ENCODE results near the gene SOS2. TPM values are rescaled to one million over a fixed set of nuclear protein-coding genes. Genes with fewer than 3 reads are reported as not detected.

SOS2 gene
- total RNA-seq, 1 experiment from 2014 or later = 9.4 TPM

DNA sequence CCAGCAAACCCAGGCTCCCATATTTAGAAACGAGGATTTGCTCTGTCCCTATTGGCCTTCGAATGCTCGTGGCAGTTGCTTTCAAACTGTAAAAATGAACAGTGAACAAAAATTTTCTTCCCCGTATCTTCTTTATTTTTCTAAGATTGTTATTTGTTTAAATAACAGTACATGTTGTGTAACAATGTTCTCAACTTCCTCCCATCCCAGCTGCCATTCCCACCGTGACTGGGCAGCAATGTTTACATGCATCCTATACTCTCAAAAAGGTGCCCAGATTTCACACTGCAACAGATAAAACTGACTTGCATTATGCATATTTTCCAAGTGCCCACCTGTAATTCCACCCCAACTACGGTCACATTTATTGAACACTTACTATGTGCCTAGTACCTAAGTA, 127.8 kb downstream of the SOS2 start:
- no peaks in the 10 kb centered on the region for H3K79me1 ChIP-seq (ENCODE audit: insufficient read depth, low read depth, low read length, poor library complexity, severe bottlenecking)
- DNase-seq = no peak
- Mint-ChIP-seq H3K36me3 (ENCODE audit: insufficient read depth in 1 of 3, low read depth in 3 of 3) (peaks cover 0 to 10% (median 4%) of the 10 kb centered on the region in 3 experiments; a peak in 3 of 7 replicates), H3K4me1 (peaks cover 4 to 12% of the 10 kb centered on the region in 2 experiments; a peak in 2 of 4 replicates), H3K27me3 (ENCODE audit: low read depth) (no peaks in the 10 kb centered on the region; the same call in 1 of the 2 replicates), H3K9me3 (no peaks in the 10 kb centered on the region), H3K27ac (no peak overlapping the region), H3K4me3 (no peak overlapping the region)
- H4K5ac ChIP-seq (ENCODE audit: insufficient read length, low read depth, low read length) = no peak overlapping the region
- TF ChIP-seq, protein P1, sequence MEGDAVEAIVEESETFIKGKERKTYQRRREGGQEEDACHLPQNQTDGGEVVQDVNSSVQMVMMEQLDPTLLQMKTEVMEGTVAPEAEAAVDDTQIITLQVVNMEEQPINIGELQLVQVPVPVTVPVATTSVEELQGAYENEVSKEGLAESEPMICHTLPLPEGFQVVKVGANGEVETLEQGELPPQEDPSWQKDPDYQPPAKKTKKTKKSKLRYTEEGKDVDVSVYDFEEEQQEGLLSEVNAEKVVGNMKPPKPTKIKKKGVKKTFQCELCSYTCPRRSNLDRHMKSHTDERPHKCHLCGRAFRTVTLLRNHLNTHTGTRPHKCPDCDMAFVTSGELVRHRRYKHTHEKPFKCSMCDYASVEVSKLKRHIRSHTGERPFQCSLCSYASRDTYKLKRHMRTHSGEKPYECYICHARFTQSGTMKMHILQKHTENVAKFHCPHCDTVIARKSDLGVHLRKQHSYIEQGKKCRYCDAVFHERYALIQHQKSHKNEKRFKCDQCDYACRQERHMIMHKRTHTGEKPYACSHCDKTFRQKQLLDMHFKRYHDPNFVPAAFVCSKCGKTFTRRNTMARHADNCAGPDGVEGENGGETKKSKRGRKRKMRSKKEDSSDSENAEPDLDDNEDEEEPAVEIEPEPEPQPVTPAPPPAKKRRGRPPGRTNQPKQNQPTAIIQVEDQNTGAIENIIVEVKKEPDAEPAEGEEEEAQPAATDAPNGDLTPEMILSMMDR (conservative IDR thresholded peaks at IDR 0.05) = no peak
- H3K14ac ChIP-seq (ENCODE audit: insufficient read depth, low read length) = no peak overlapping the region
- H2AFZ ChIP-seq (ENCODE audit: low read length) = no peak overlapping the region
- no peaks in the 10 kb centered on the region; the same call in 1 of the 2 replicates for H3K4me1 ChIP-seq (ENCODE audit: insufficient read depth, low read length)
- WGBS (ENCODE audit: extremely low coverage, insufficient read length, low lambda C conversion rate) = no CpG with 5 or more reads among the region's 6 CpGs
- no peak overlapping the region for H2BK20ac ChIP-seq (ENCODE audit: low read depth, low read length, poor library complexity, severe bottlenecking)
- H3K9ac ChIP-seq (ENCODE audit: extremely low read depth, insufficient read length, low read length) = no peak overlapping the region
- no peaks in the 10 kb centered on the region for H3K23me2 ChIP-seq (ENCODE audit: insufficient read length, low read depth, low read length, poor library complexity, severe bottlenecking)
- no peak overlapping the region for H3K23ac ChIP-seq (ENCODE audit: insufficient read length, low read depth, low read length)
- H2BK15ac ChIP-seq (ENCODE audit: low read depth, low read length) = no peak overlapping the region
- no peak overlapping the region for H3K56ac ChIP-seq (ENCODE audit: insufficient read length, low read depth, low read length)
- no peak overlapping the region for H4K91ac ChIP-seq (ENCODE audit: insufficient read length, low read depth, low read length)
- H2AK5ac ChIP-seq (ENCODE audit: insufficient read length, low read length) = no peak overlapping the region
- H3T11ph ChIP-seq (ENCODE audit: low read length) = no peak overlapping the region
- H2BK5ac ChIP-seq (ENCODE audit: insufficient read length, low read length) = no peak overlapping the region
- no peaks in the 10 kb centered on the region for H3K9me3 ChIP-seq (ENCODE audit: control insufficient read depth, low read depth, low read length)
- no peak overlapping the region for H3K27ac ChIP-seq (ENCODE audit: insufficient read length, low read depth, low read length)
- no peaks in the 10 kb centered on the region for H4K20me1 ChIP-seq (ENCODE audit: control insufficient read depth, insufficient read depth, insufficient read length)
- H3K18ac ChIP-seq (ENCODE audit: insufficient read length, low read depth, low read length) = no peak overlapping the region
- H3K4me2 ChIP-seq (ENCODE audit: insufficient read depth, insufficient read length, low read length) = no peak overlapping the region
- H3K27me3 ChIP-seq (ENCODE audit: insufficient read depth, low read length) = no peaks in the 10 kb centered on the region
- H3K79me2 ChIP-seq (ENCODE audit: insufficient read depth, low read length) = no peaks in the 10 kb centered on the region
- no peak overlapping the region for H3K4ac ChIP-seq (ENCODE audit: low read depth, low read length)
- H4K8ac ChIP-seq (replicated peaks; ENCODE audit: insufficient read length, low read depth, low read length) = no peak overlapping the region
- no peak overlapping the region for H2BK120ac ChIP-seq (ENCODE audit: low read depth, low read length, poor library complexity, severe bottlenecking)
- H2BK12ac ChIP-seq (ENCODE audit: insufficient read length, low read depth, low read length) = no peak overlapping the region

Measured in H9 (cell line).